ENCODE data around the gene ACTN1.

Gene ACTN1

GRCh38 chr14:68885226-68886108 lies 93.6 kb downstream of the ACTN1 start:
- H3K4me3 ChIP-seq (ENCODE audit: low read depth, low read length) = no peak overlapping the region
- TF ChIP-seq CTCF (conservative IDR thresholded peaks at IDR 0.05; ENCODE audit: low read depth, low read length) = no peak
- no peak for DNase-seq (ENCODE audit: low read depth)

DNA sequence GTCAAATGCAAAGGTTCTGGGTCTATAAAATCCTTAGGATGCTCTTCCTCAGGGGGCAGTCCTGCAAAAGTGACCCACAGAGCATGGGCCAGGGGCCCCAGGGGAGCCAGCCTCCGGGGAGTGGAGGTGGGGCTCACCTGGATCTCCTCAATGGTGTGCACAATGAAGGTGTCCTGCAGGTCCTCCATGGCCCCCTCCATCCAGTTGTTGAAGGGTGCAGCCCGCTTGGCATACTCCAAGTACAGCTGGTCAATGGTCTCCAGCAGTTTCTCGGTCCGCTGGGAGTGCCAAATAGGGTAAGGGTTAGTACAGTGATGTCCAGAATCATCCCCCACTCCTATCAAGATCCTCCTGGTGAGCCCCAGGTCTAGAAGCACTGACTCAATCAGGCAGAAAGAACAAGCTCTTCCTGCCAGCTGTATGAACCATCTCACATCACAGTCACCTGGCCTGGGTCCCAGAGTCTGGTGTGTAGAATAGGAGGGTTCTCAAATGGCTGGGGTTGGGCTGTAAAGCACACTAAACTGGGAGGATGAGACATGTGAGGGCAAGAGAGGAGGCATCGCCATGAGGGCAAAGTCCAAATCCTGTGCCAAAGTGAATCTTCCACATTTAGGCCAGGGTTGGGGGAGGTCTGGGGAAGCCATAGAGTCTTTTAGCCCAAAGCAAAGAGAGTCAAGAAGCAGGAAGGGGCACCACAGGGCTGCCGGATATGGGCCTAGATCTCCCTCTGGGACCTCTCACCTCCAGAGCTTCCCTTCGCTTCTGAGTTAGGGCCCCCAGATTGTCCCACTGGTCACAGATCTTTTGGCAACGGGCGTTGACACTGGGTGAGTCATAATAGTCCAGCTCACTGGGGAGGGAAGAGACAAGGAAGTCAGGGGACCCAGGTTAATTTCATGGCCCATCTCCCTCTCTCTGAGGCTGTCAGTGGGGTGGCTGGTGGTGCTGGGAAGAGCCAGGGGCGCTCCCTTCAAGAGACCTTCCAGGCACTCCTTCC lies 94.8 kb downstream of the ACTN1 start:
- no peak overlapping the region for H3K4me3 ChIP-seq (ENCODE audit: low read depth, low read length)
- no peak for TF ChIP-seq CTCF (conservative IDR thresholded peaks at IDR 0.05; ENCODE audit: low read depth, low read length)
- peak; percentile 91 for DNase-seq (ENCODE audit: low read depth)

DNA sequence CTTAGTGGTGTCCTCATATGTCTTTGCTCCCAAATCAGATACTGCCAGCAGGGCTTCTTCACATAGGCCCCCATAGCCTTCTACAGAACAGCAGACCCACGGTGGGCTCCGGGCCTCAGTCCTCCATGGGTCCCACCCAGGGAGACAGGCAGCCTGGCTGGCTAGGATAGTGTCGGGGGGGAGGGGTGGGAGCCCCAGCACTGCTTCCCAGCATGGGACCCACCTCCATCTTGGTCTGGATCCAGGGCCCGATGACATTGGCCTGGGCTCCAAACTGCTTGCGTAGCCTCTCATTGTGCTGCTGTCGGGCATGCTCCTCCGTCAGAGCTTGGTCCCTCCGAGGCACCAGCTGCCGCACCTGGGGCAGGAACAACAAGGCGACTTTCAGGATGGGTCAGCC lies 96.9 kb downstream of the ACTN1 start:
- no peak for DNase-seq (ENCODE audit: low read depth)
- no peak overlapping the region for H3K4me3 ChIP-seq (ENCODE audit: low read depth, low read length)
- TF ChIP-seq CTCF (conservative IDR thresholded peaks at IDR 0.05; ENCODE audit: low read depth, low read length) = no peak

GRCh38 chr14:68881396-68881795 lies 97.7 kb downstream of the ACTN1 start:
- H3K4me3 ChIP-seq (ENCODE audit: low read depth, low read length) = no peak overlapping the region
- no peak for TF ChIP-seq CTCF (conservative IDR thresholded peaks at IDR 0.05; ENCODE audit: low read depth, low read length)
- no peak for DNase-seq (ENCODE audit: low read depth)

DNA sequence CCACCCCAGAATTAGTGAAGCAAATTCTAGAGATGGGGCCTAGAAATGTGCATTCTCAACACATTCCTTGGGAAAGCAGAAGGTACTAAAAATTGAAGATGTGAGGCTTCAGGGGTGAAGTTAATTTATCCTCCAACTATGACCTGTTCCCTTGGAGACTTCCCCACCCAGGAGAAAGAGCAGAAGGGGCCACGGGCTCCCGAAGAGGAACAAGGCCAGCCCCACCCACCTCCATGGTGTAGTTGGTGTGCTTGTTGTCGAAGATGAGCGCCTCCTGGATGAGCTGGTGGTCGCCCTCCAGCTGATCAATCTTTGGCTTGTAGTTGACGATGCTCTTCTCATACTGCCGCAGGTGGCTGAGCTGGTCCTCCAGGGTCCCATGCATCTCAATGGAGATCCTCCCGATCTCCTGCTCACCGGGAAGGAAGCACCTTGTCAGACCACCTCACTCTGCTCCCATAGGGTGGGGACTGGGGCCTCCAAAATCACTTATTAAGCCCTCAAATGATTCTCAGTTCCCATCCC lies 98.5 kb downstream of the ACTN1 start:
- H3K4me3 ChIP-seq (ENCODE audit: low read depth, low read length) = no peak overlapping the region
- TF ChIP-seq CTCF (conservative IDR thresholded peaks at IDR 0.05; ENCODE audit: low read depth, low read length) = no peak
- no peak for DNase-seq (ENCODE audit: low read depth)

DNA sequence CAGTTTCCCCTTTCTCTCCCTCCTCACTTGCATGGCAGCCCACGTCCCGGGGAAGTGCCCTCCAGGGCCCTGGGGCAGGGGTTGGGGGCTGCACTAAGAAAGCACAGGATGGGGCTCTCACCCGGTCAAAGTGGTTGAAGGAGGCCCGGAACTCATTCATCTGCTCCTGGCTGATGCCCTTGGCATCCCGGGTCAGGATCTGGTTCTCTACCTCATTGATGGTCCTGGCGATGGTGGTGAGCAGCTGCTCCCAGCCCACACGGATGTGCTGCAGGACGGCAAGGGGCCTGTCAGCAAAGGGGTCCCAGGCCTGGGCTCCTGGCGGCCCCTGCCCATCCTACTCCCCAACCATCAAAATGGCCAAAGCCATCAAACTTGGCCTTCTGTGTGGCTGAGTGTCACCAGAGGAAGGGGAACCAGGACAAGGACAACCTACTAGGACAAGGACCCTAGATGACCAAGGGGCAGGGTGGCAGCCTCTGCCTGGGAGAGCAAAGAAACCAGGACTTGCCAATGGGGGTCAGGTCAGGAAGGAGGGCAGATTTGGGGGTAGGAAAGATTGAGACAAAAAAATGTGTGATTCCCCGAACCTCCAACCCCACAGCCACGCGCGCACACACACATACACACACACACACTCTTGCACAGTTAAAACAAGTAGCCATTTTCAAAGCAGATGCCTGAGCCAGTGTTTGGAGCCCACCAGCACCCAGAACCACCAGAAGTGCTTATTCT lies 99.1 kb downstream of the ACTN1 start:
- DNase-seq (ENCODE audit: low read depth) = no peak
- TF ChIP-seq CTCF (conservative IDR thresholded peaks at IDR 0.05; ENCODE audit: low read depth, low read length) = no peak
- H3K4me3 ChIP-seq (ENCODE audit: low read depth, low read length) = no peak overlapping the region

All from choroid plexus epithelial cell (primary cell).